ENCODE data around the gene KRT4. TPM values are rescaled to one million over a fixed set of nuclear protein-coding genes. Genes with fewer than 3 reads are reported as not detected.
"Not testable (repeated sequence)": the region's sequence is repeated elsewhere in the genome, so short reads cannot be mapped to it uniquely, and the experiment has no call there.

Gene KRT4
- total RNA-seq, 1 donor from 2014 or later = not detected

GRCh38 chr12:52765702-52766101, 48.2 kb downstream of the KRT4 start:
- Mint-ChIP-seq H3K27me3 (ENCODE audit: unreplicated experiment) (peaks cover 2% of the 10 kb centered on the region), H3K4me1 (ENCODE audit: low read depth, unreplicated experiment) (no peaks in the 10 kb centered on the region), H3K4me3 (ENCODE audit: unreplicated experiment) (no peak overlapping the region), H3K9me3 (ENCODE audit: unreplicated experiment) (no peaks in the 10 kb centered on the region), H3K36me3 (ENCODE audit: unreplicated experiment) (no peaks in the 10 kb centered on the region), H3K27ac (ENCODE audit: unreplicated experiment) (no peak overlapping the region)
- no peak for DNase-seq
- TF ChIP-seq, protein P1, sequence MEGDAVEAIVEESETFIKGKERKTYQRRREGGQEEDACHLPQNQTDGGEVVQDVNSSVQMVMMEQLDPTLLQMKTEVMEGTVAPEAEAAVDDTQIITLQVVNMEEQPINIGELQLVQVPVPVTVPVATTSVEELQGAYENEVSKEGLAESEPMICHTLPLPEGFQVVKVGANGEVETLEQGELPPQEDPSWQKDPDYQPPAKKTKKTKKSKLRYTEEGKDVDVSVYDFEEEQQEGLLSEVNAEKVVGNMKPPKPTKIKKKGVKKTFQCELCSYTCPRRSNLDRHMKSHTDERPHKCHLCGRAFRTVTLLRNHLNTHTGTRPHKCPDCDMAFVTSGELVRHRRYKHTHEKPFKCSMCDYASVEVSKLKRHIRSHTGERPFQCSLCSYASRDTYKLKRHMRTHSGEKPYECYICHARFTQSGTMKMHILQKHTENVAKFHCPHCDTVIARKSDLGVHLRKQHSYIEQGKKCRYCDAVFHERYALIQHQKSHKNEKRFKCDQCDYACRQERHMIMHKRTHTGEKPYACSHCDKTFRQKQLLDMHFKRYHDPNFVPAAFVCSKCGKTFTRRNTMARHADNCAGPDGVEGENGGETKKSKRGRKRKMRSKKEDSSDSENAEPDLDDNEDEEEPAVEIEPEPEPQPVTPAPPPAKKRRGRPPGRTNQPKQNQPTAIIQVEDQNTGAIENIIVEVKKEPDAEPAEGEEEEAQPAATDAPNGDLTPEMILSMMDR (IDR thresholded peaks at IDR 0.05; ENCODE audit: partially characterized antibody, unreplicated experiment) = no peak

DNA sequence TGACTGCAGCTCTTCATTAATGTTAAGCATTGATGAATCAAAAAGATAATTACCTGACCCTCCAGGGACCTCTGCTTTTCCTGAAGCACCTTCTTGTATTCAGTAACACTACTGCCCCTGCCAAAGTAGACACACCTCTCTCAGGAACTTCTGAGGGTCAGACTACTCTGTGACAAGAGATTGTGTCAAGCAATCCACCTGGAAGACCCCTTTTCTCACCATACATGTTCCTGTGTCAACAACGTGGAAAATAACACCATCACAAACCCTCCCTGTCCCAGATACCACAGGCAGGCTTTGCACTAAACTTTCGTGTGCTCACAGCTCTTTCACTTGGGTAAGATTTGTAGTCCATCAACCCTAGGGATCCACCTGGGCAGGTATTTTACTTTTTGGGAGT, 49.9 kb downstream of the KRT4 start:
- Mint-ChIP-seq H3K27ac (ENCODE audit: unreplicated experiment) (no peak overlapping the region), H3K27me3 (ENCODE audit: unreplicated experiment) (peaks cover 2% of the 10 kb centered on the region), H3K9me3 (ENCODE audit: unreplicated experiment) (no peaks in the 10 kb centered on the region), H3K4me1 (ENCODE audit: low read depth, unreplicated experiment) (no peaks in the 10 kb centered on the region), H3K36me3 (ENCODE audit: unreplicated experiment) (no peaks in the 10 kb centered on the region), H3K4me3 (ENCODE audit: unreplicated experiment) (no peak overlapping the region)
- no peak for DNase-seq
- TF ChIP-seq, protein P1 (IDR thresholded peaks at IDR 0.05; ENCODE audit: partially characterized antibody, unreplicated experiment) = no peak

DNA sequence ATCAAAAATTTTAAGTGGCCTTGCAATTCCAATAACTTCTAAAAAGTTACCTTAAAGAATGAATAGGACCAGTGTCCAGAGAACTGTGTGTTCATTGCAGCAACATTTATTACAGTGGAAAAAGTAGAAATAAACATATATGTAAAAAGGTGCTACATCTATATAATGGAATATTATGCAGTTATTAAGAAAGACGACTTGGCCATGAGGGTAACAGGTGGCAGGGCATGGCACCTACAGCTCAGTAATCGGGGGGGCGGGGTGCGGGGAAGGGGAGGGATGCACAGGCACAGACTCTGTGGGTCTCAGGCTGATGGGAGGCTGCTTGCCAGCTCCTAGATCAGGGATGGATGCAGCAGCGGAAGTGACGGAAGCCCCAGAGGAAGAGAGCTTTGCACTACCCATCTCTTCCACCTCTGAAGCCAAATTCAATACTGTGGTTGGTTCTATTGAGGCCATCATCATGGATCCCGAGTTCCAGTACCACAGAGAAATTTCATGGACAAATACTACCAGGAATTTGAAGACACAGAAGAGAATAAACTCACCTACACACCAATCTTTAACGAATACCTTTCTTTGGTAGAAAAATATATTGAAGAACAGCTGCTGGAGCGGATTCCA, 50.8 kb downstream of the KRT4 start:
- Mint-ChIP-seq H3K36me3 (ENCODE audit: unreplicated experiment) (no peaks in the 10 kb centered on the region), H3K4me1 (ENCODE audit: low read depth, unreplicated experiment) (no peaks in the 10 kb centered on the region), H3K9me3 (ENCODE audit: unreplicated experiment) (no peaks in the 10 kb centered on the region), H3K27ac (ENCODE audit: unreplicated experiment) (no peak overlapping the region), H3K27me3 (ENCODE audit: unreplicated experiment) (no peaks in the 10 kb centered on the region), H3K4me3 (ENCODE audit: unreplicated experiment) (no peak overlapping the region)
- DNase-seq = no peak
- TF ChIP-seq, protein P1 (IDR thresholded peaks at IDR 0.05; ENCODE audit: partially characterized antibody, unreplicated experiment) = no peak

GRCh38 chr12:52761802-52762201, 52.1 kb downstream of the KRT4 start:
- Mint-ChIP-seq H3K9me3 (ENCODE audit: unreplicated experiment) (no peaks in the 10 kb centered on the region), H3K4me3 (ENCODE audit: unreplicated experiment) (no peak overlapping the region), H3K36me3 (ENCODE audit: unreplicated experiment) (no peaks in the 10 kb centered on the region), H3K27ac (ENCODE audit: unreplicated experiment) (no peak overlapping the region), H3K27me3 (ENCODE audit: unreplicated experiment) (no peaks in the 10 kb centered on the region), H3K4me1 (ENCODE audit: low read depth, unreplicated experiment) (no peaks in the 10 kb centered on the region)
- DNase-seq = no peak
- TF ChIP-seq, protein P1 (IDR thresholded peaks at IDR 0.05; ENCODE audit: partially characterized antibody, unreplicated experiment) = no peak

DNA sequence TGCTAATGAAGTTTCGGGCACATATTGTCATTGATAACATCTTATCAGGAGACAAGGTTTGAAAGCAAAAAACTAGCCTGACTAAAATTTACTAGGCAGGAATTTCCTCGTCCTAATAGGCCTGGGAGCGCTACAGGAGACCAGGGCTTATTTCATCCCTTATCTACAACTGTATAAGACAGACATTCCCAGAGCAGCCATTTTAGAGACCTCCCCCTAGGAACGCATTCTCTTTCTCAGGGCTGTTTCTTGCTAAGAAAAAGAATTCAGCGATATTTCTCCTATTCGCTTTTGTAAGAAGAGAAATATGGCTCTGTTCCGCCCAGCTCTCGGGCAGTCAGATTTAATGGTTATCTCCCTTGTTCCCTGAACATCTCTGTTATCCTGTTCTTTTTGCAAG, 52.7 kb downstream of the KRT4 start:
- not testable (repeated sequence) for H3K27ac Mint-ChIP-seq (ENCODE audit: unreplicated experiment); H3K9me3 Mint-ChIP-seq (ENCODE audit: unreplicated experiment); H3K36me3 Mint-ChIP-seq (ENCODE audit: unreplicated experiment); H3K4me3 Mint-ChIP-seq (ENCODE audit: unreplicated experiment); DNase-seq; H3K27me3 Mint-ChIP-seq (ENCODE audit: unreplicated experiment); H3K4me1 Mint-ChIP-seq (ENCODE audit: low read depth, unreplicated experiment)
